A549 (cell line): ENCODE measurements around the gene MGAT5. TPM values are rescaled to one million over a fixed set of nuclear protein-coding genes. Genes with fewer than 3 reads are reported as not detected.

Experiments used
- ATAC-seq, 2 experiments: fragments of 200-7000 bp in 1 of 2; fragments of >200 bp in 1 of 2; cut with Nextera tagmentation in 1 of 2; cut with Tn5 transposase in 1 of 2; 3 replicates each; pipeline versions ENCODE4 v1.8.0 to v1.9.1; 2018 to 2020; ENCODE audit warnings: mild to moderate bottlenecking in 1 of 2, moderate library complexity in 1 of 2
- CTCF ChIA-PET: fragments of 300-600 bp; sonication (Branson Sonifier 250); formaldehyde crosslinking; extraction: SDS; loops from one replicate; lab custom pipeline; 2021; ENCODE audit warnings: antibody characterized with exemption, inconsistent platforms; lab: Yijun Ruan, JAX
- POLR2A ChIA-PET: fragments of 350-600 bp; formaldehyde crosslinking; extraction: SDS; loops from one replicate; lab custom pipeline; 2021; ENCODE audit warnings: antibody characterized with exemption, inconsistent platforms; lab: Yijun Ruan, JAX
- DNase-seq, 2 experiments: peaks; one replicate each; pipeline versions ENCODE4 v3.0.0 to v3.0.0-alpha.2; 2011 to 2016; ENCODE audit warnings: low read depth in 1 of 2, low spot score in 1 of 2
- FAIRE-seq: peaks from 2 replicates; lab custom pipeline; 2011; peaks lifted over from hg19 to GRCh38; lab: Jason Lieb, UNC
- H3K27ac ChIP-seq, 2 experiments: fragments of >200 bp; sonication (Bioruptor Twin); formaldehyde crosslinking; 3 replicates each; pipeline ENCODE4 v1.5.1; 2016 to 2017
- H3K4me1 ChIP-seq: fragments of >200 bp; sonication (Bioruptor Twin); formaldehyde crosslinking; 3 replicates; pipeline ENCODE4 v1.6.1; 2016
- H3K4me2 ChIP-seq: fragments of >200 bp; sonication (Bioruptor Twin); formaldehyde crosslinking; 3 replicates; pipeline ENCODE4 v1.6.1; 2016
- H3K4me3 ChIP-seq: fragments of >200 bp; sonication (Bioruptor Twin); formaldehyde crosslinking; 3 replicates; pipeline ENCODE4 v1.5.1; 2016
- H3K9me3 ChIP-seq: fragments of >200 bp; sonication (Bioruptor Twin); formaldehyde crosslinking; 3 replicates; pipeline ENCODE4 v1.6.1; 2016
- BCL3 ChIP-seq: fragments of >200 bp; sonication (Bioruptor Twin); formaldehyde crosslinking; IDR thresholded peaks from 3 replicates; pipeline ENCODE4 v1.6.1; 2016
- CBX8 ChIP-seq: fragments of 200-600 bp; sonication (generic); IDR thresholded peaks from 2 replicates; pipeline ENCODE4 v1.6.1; 2016
- CHD2 ChIP-seq: fragments of 150-350 bp; IDR thresholded peaks from 2 replicates; pipeline ENCODE4 v1.6.1; 2014; ENCODE audit warnings: low read length; ENCODE audit not compliant: partially characterized antibody
- CHD4 ChIP-seq: fragments of 200-600 bp; sonication (generic); IDR thresholded peaks from 2 replicates; pipeline ENCODE4 v1.6.1; 2016; ENCODE audit warnings: antibody characterized with exemption, mild to moderate bottlenecking, borderline replicate concordance
- EHMT2 ChIP-seq: fragments of 200-600 bp; sonication (generic); IDR thresholded peaks from 2 replicates; pipeline ENCODE4 v1.6.1; 2016; ENCODE audit warnings: antibody characterized with exemption, low read depth, mild to moderate bottlenecking, moderate library complexity
- ESRRA ChIP-seq: fragments of 150-350 bp; IDR thresholded peaks from 2 replicates; pipeline ENCODE4 v1.6.1; 2014; ENCODE audit warnings: mild to moderate bottlenecking, low read length, borderline replicate concordance
- FOXS1 ChIP-seq: fragments of 250-450 bp; sonication (Bioruptor Pico); IDR thresholded peaks from 2 replicates; pipeline ENCODE4 v1.5.0; 2020; ENCODE audit warnings: mild to moderate bottlenecking, moderate library complexity
- GATA3 ChIP-seq: IDR thresholded peaks from 2 replicates; pipeline ENCODE4 v1.6.1; 2012; ENCODE audit warnings: borderline replicate concordance
- HMGXB4 ChIP-seq: fragments of 250-450 bp; sonication (Bioruptor Pico); IDR thresholded peaks from 2 replicates; pipeline ENCODE4 v1.5.0; 2021; ENCODE audit warnings: mild to moderate bottlenecking, moderate library complexity, borderline replicate concordance
- HOXB13 ChIP-seq: fragments of 250-450 bp; sonication (Bioruptor Pico); IDR thresholded peaks from 2 replicates; pipeline ENCODE4 v1.5.0; 2020; ENCODE audit warnings: low read depth, mild to moderate bottlenecking, moderate library complexity
- HOXB5 ChIP-seq: fragments of 250-450 bp; sonication (Bioruptor Pico); IDR thresholded peaks from 2 replicates; pipeline ENCODE4 v1.5.0; 2020; ENCODE audit warnings: mild to moderate bottlenecking, moderate library complexity
- JUN ChIP-seq, 2 experiments: fragments of >200 bp; sonication (Bioruptor Twin); formaldehyde crosslinking; IDR thresholded peaks; 2 replicates in 1 of 2; 3 replicates in 1 of 2; pipeline ENCODE4 v1.6.1; 2016 to 2017
- KDM5A ChIP-seq: fragments of 200-600 bp; sonication (generic); IDR thresholded peaks from 2 replicates; pipeline ENCODE4 v1.6.1; 2016; ENCODE audit warnings: antibody characterized with exemption, mild to moderate bottlenecking
- MYC ChIP-seq: IDR thresholded peaks from 2 replicates; pipeline ENCODE4 v1.6.1; 2012; ENCODE audit warnings: mild to moderate bottlenecking, inconsistent platforms, low read length, improper control_type of control experiment, borderline replicate concordance
- NFE2L2 ChIP-seq: fragments of 150-350 bp; conservative IDR thresholded peaks from 2 replicates; pipeline ENCODE4 v1.6.1; 2014; ENCODE audit warnings: low read length
- NPAS2 ChIP-seq: fragments of 250-450 bp; sonication (Bioruptor Pico); IDR thresholded peaks from 2 replicates; pipeline ENCODE4 v1.8.0; 2022; ENCODE audit warnings: mild to moderate bottlenecking, moderate library complexity, borderline replicate concordance
- PBX3 ChIP-seq: IDR thresholded peaks from 2 replicates; pipeline ENCODE4 v1.6.1; 2012
- POLR2A ChIP-seq: IDR thresholded peaks from 2 replicates; pipeline ENCODE4 v1.6.1; 2012; ENCODE audit warnings: mild to moderate bottlenecking, low read length
- RARB ChIP-seq: fragments of 250-450 bp; sonication (Bioruptor Pico); IDR thresholded peaks from 2 replicates; pipeline ENCODE4 v1.8.0; 2021; ENCODE audit warnings: mild to moderate bottlenecking, moderate library complexity
- REST ChIP-seq: fragments of 200-600 bp; sonication (generic); IDR thresholded peaks from 2 replicates; pipeline ENCODE4 v1.6.1; 2016; ENCODE audit warnings: antibody characterized with exemption, mild to moderate bottlenecking, moderate library complexity
- SREBF2 ChIP-seq: fragments of 450-650 bp; IDR thresholded peaks from 2 replicates; pipeline ENCODE4 v1.6.1; 2014; ENCODE audit warnings: mild to moderate bottlenecking, moderate library complexity
- TFCP2L1 ChIP-seq: fragments of 250-450 bp; sonication (Bioruptor Pico); IDR thresholded peaks from 2 replicates; pipeline ENCODE4 v1.5.0; 2021; ENCODE audit warnings: mild to moderate bottlenecking
- TP53 ChIP-seq: fragments of 250-450 bp; sonication (Bioruptor Pico); IDR thresholded peaks from 2 replicates; pipeline ENCODE4 v1.5.0; 2021; ENCODE audit warnings: mild to moderate bottlenecking, moderate library complexity
- USF2 ChIP-seq: fragments of 450-650 bp; IDR thresholded peaks from 2 replicates; pipeline ENCODE4 v1.6.1; 2014; ENCODE audit warnings: antibody characterized with exemption
- WGBS: methylation state at CpG from one replicate; pipeline ENCODE4 v1.1.6; 2017; ENCODE audit errors: missing lambda C conversion rate; 5-methylcytosine and 5-hydroxymethylcytosine counted together
- polyA plus RNA-seq, 4 experiments: library from polyadenylated mRNA; depleted of rRNA in 3 of 4; stranded (reverse); fragments of >200 nt; fragmentation: RNase III in 1 of 4; extraction: RNeasy Plus Mini Kit Qiagen cat#74134 plus additional on column Dnase treatment in 1 of 4; gene quantifications; 2 replicates in 3 of 4; 3 replicates in 1 of 4; pipeline ENCODE4 v1.2.3, GENCODE V29; 2011 to 2017
- TF ChIP-seq, protein P1 (sequence below): fragments of 150-350 bp; IDR thresholded peaks from 2 replicates; pipeline ENCODE4 v1.6.1; 2014; ENCODE audit warnings: low read depth, mild to moderate bottlenecking, low read length
- TF ChIP-seq, protein P2 (sequence below): fragments of >200 bp; sonication (Bioruptor Twin); formaldehyde crosslinking; IDR thresholded peaks from 3 replicates; pipeline ENCODE4 v1.5.1; 2016

MGAT5 gene
- polyA plus RNA-seq, 2 of the 4 experiments (the other 2 are of a cell fraction): 13.2 to 17.1 TPM

DNA sequence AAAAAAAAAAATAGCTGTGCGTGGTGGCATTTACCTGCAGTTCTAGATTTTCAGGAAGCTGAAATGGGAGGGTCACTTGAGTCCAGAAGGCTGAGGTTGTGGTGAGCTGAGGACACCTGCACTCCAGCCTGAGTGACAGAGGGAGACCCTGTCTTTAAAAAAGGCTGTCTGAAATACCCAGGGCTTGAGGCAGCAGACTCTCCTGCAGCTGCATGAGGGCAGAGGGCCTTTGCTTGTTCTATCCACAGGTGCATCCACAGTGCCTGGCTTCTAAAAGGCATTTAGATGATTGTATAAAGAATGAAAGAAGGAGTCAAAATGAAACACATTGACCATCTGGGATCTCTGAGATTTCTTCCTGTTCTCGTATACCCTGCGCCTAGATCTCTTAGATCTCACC, 152.9 kb downstream of the MGAT5 start:
- Histone ChIP-seq H3K27ac (no peak overlapping the region), H3K9me3 (no peaks in the 10 kb centered on the region), H3K4me2 (no peak overlapping the region), H3K4me3 (no peak overlapping the region), H3K4me1 (peaks cover 11% of the 10 kb centered on the region; the same call in 1 of the 3 replicates)
- DNase-seq (no peak), ATAC-seq (no peak), FAIRE-seq (no peak)
- ChIA-PET CTCF (interaction anchor here (0.5 to 0.9 kb wide), 2 partner anchors 43 to 64 kb away, joined by 3 to 4 read pairs; no protein-coding TSS in a partner anchor), POLR2A (no interaction called here)
- WGBS: 98% methylated on average over 3 of the region's 3 CpGs
- no peak for TF ChIP-seq SREBF2
- no peak for TF ChIP-seq GATA3
- TF ChIP-seq JUN (IDR thresholded peaks at IDR 0.05): no peak
- TF ChIP-seq HMGXB4: no peak
- TF ChIP-seq POLR2A: no peak
- no peak for TF ChIP-seq CBX8
- no peak for TF ChIP-seq REST
- TF ChIP-seq RARB (CRISPR knock-in tag): no peak
- TF ChIP-seq PBX3: no peak
- TF ChIP-seq USF2: no peak
- TF ChIP-seq, protein P1, sequence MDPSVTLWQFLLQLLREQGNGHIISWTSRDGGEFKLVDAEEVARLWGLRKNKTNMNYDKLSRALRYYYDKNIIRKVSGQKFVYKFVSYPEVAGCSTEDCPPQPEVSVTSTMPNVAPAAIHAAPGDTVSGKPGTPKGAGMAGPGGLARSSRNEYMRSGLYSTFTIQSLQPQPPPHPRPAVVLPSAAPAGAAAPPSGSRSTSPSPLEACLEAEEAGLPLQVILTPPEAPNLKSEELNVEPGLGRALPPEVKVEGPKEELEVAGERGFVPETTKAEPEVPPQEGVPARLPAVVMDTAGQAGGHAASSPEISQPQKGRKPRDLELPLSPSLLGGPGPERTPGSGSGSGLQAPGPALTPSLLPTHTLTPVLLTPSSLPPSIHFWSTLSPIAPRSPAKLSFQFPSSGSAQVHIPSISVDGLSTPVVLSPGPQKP: no peak
- TF ChIP-seq NPAS2: no peak
- TF ChIP-seq NFE2L2: no peak
- no peak for TF ChIP-seq FOXS1
- no peak for TF ChIP-seq MYC
- TF ChIP-seq HOXB13: no peak

GRCh38 chr2:134407154-134407890, 153.4 kb downstream of the MGAT5 start:
- ChIA-PET CTCF (no interaction called here), POLR2A (no interaction called here)
- ATAC-seq (no peak), DNase-seq (no peak), FAIRE-seq (no peak)
- Histone ChIP-seq H3K4me3 (no peak overlapping the region), H3K4me2 (no peak overlapping the region), H3K27ac (no peak overlapping the region), H3K4me1 (peaks cover 7% of the 10 kb centered on the region; the same call in 1 of the 3 replicates), H3K9me3 (no peaks in the 10 kb centered on the region)
- 90% methylated on average over 4 of the region's 4 CpGs for WGBS
- TF ChIP-seq, protein P2, sequence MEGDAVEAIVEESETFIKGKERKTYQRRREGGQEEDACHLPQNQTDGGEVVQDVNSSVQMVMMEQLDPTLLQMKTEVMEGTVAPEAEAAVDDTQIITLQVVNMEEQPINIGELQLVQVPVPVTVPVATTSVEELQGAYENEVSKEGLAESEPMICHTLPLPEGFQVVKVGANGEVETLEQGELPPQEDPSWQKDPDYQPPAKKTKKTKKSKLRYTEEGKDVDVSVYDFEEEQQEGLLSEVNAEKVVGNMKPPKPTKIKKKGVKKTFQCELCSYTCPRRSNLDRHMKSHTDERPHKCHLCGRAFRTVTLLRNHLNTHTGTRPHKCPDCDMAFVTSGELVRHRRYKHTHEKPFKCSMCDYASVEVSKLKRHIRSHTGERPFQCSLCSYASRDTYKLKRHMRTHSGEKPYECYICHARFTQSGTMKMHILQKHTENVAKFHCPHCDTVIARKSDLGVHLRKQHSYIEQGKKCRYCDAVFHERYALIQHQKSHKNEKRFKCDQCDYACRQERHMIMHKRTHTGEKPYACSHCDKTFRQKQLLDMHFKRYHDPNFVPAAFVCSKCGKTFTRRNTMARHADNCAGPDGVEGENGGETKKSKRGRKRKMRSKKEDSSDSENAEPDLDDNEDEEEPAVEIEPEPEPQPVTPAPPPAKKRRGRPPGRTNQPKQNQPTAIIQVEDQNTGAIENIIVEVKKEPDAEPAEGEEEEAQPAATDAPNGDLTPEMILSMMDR: no peak
- no peak for TF ChIP-seq ESRRA
- TF ChIP-seq KDM5A: no peak
- no peak for TF ChIP-seq CHD4
- no peak for TF ChIP-seq CBX8
- TF ChIP-seq BCL3: no peak
- TF ChIP-seq TFCP2L1 (CRISPR knock-in tag): no peak
- TF ChIP-seq CHD2: no peak
- TF ChIP-seq EHMT2: no peak
- TF ChIP-seq TP53 (CRISPR knock-in tag): no peak
- TF ChIP-seq HOXB5 (CRISPR knock-in tag): no peak
